HUES48 (cell line): ENCODE results near the gene XAGE5.
"Not testable (repeated sequence)": the region's sequence is repeated elsewhere in the genome, so short reads cannot be mapped to it uniquely, and the experiment has no call there.

Experiments
- H3K27ac ChIP-seq: one replicate; pipeline ENCODE4 v1.7.0; 2013; ENCODE audit warnings: low read depth, low read length, inconsistent platforms
- H3K27me3 ChIP-seq: 2 replicates; pipeline ENCODE4 v1.6.1; 2013; ENCODE audit warnings: mild to moderate bottlenecking, low read length; ENCODE audit not compliant: control insufficient read depth, insufficient read depth
- H3K36me3 ChIP-seq: 2 replicates; pipeline ENCODE4 v1.6.1; 2013; ENCODE audit warnings: low read length; ENCODE audit not compliant: control insufficient read depth, insufficient read depth
- H3K4me1 ChIP-seq: 2 replicates; pipeline ENCODE4 v1.6.1; 2013; ENCODE audit warnings: mild to moderate bottlenecking, low read length; ENCODE audit not compliant: control insufficient read depth, insufficient read depth
- H3K4me3 ChIP-seq: 2 replicates; pipeline ENCODE4 v1.5.1; 2013; ENCODE audit warnings: mild to moderate bottlenecking, low read depth, low read length
- H3K9ac ChIP-seq: 2 replicates; pipeline ENCODE4 v1.6.1; 2013; ENCODE audit warnings: mild to moderate bottlenecking, low read depth, low read length, moderate library complexity
- H3K9me3 ChIP-seq: 2 replicates; pipeline ENCODE4 v1.6.1; 2013; ENCODE audit warnings: low read length; ENCODE audit not compliant: control insufficient read depth, insufficient read depth

The XAGE5 gene

DNA sequence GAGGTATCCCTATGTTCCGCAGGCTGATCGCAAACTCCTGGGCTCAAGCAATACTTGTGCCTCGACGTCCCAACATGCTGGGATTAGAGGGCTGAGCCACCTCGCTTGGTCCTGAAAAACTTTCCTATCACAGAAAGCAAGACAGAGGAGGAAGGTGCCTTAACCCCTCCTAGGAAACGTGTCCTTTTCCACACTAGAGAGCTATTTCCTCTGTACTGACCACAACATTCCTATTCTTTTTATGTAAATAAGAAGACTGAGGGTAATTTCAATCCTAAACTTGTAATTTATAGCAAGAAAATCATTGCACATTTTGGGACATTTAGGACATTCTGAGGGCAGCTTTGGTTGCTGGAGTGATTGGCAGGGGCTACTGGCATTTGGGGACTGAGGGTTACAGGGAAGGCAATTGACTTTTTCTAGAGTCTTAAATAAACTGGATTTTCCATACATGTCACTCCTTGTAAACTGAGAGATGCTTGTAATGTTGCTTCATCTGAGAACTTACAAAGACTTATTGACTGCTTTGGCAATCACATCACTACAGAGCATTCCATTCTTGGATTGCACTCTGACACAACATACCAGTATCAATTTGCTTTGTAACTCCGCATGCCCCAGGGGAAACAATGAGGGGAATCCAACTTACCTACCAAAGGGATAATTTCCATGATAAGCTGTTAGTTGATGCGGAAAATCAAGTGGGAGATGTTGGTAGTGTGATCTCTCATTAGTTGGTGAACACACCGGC, 41.2 kb downstream of the XAGE5 start:
- no peak overlapping the region for H3K27ac ChIP-seq
- no peaks in the 10 kb centered on the region for H3K36me3 ChIP-seq
- H3K4me3 ChIP-seq = no peak overlapping the region

DNA sequence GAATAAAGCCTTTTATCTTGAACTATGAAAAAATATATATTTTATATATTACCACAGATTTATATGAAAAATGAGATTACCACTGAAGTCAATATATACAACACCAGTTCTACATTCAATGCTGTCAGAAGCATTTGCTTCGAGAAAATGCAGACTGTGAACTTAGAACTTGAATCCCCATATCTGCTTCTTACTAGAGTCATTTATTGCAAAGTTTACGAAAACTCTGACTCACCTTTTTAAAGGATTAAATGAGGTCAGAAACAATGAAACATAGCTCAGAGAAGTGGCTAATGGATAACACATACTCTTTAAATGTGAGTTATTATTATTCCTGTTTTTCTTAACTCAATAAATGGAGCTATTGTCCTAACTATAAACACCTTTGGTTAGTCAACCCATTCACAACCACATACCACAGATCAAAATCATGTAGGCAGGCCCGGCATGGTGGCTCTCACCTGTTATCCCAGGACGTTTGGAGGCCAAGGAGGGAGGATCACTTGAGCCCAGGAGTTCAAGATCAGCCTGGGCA, 46.0 kb downstream of the XAGE5 start:
- H3K4me3 ChIP-seq, H3K27me3 ChIP-seq, H3K36me3 ChIP-seq, H3K4me1 ChIP-seq, H3K27ac ChIP-seq, H3K9ac ChIP-seq: not testable (repeated sequence)
- peaks cover 35% of the 10 kb centered on the region for H3K9me3 ChIP-seq

More for the DNA sequence above, 41.2 kb downstream of the XAGE5 start:
- no peak overlapping the region for H3K9ac ChIP-seq
- H3K27me3 ChIP-seq = no peaks in the 10 kb centered on the region
- H3K4me1 ChIP-seq = no peaks in the 10 kb centered on the region
- H3K9me3 ChIP-seq = peaks cover 46% of the 10 kb centered on the region

GRCh38 chrX:52865343-52865998, 54.4 kb downstream of the XAGE5 start:
- H3K27ac ChIP-seq = no peak overlapping the region
- no peaks in the 10 kb centered on the region for H3K36me3 ChIP-seq
- no peaks in the 10 kb centered on the region for H3K4me1 ChIP-seq
- no peaks in the 10 kb centered on the region for H3K27me3 ChIP-seq
- H3K4me3 ChIP-seq = no peak overlapping the region
- peaks cover 20% of the 10 kb centered on the region for H3K9me3 ChIP-seq
- H3K9ac ChIP-seq = no peak overlapping the region
